Mesothelial cell of epicardium (in vitro differentiated cells): Measurements from ENCODE around the gene PWP2. TPM values are rescaled to one million over a fixed set of nuclear protein-coding genes. Genes with fewer than 3 reads are reported as not detected.

ENCODE experiments used
- DNase-seq, 2 experiments: peaks; one replicate each; pipeline ENCODE4 v3.0.0; 2021; ENCODE audit warnings: low spot score in 2 of 2; ENCODE audit not compliant: unreplicated experiment in 2 of 2
- H3K27ac Mint-ChIP-seq: 2 replicates; pipeline ENCODE4 v1.8.0; 2021; ENCODE audit warnings: mixed read lengths
- H3K27me3 Mint-ChIP-seq: 2 replicates; pipeline ENCODE4 v1.8.0; 2021; ENCODE audit warnings: low read depth, mixed read lengths
- H3K36me3 Mint-ChIP-seq: 2 replicates; pipeline ENCODE4 v1.8.0; 2021; ENCODE audit warnings: mixed read lengths
- H3K4me1 Mint-ChIP-seq: 2 replicates; pipeline ENCODE4 v1.8.0; 2021; ENCODE audit warnings: mixed read lengths
- H3K4me3 Mint-ChIP-seq: 2 replicates; pipeline ENCODE4 v1.8.0; 2021; ENCODE audit warnings: mild to moderate bottlenecking, moderate library complexity, mixed read lengths
- H3K9me3 Mint-ChIP-seq: 2 replicates; pipeline ENCODE4 v1.8.0; 2021; ENCODE audit warnings: mixed read lengths
- CTCF ChIP-seq: fragments of 200-600 bp; sonication (generic); IDR thresholded peaks from one replicate; pipeline ENCODE4 v1.5.0; 2021; ENCODE audit warnings: antibody characterized with exemption; ENCODE audit not compliant: unreplicated experiment
- total RNA-seq: library from RNA; stranded (reverse); gene quantifications from 3 replicates; pipeline ENCODE4 v1.2.1, GENCODE V29; 2021

PWP2 gene
- total RNA-seq, 1 donor from 2014 or later = 2.3 TPM

GRCh38 chr21:44084496-44085241, 22.5 kb upstream of the PWP2 start:
- H3K36me3 Mint-ChIP-seq = peaks cover 43% of the 10 kb centered on the region
- TF ChIP-seq CTCF = no peak
- no peak overlapping the region for H3K4me3 Mint-ChIP-seq
- H3K27ac Mint-ChIP-seq = peak overlapping the region; percentile 95
- no peak for DNase-seq
- no peaks in the 10 kb centered on the region for H3K27me3 Mint-ChIP-seq
- H3K9me3 Mint-ChIP-seq = no peaks in the 10 kb centered on the region
- peaks cover 20% of the 10 kb centered on the region for H3K4me1 Mint-ChIP-seq

- Mint-ChIP-seq H3K4me3 (no peak overlapping the region), H3K9me3 (no peaks in the 10 kb centered on the region), H3K36me3 (peaks cover 45% of the 10 kb centered on the region), H3K4me1 (peaks cover 20% of the 10 kb centered on the region), H3K27ac (peak overlapping the region; percentile 59), H3K27me3 (no peaks in the 10 kb centered on the region)
- no peak for DNase-seq
- no peak for TF ChIP-seq CTCF
Measured at GRCh38 chr21:44085491-44086321, 21.5 kb upstream of the PWP2 start.

- H3K27ac Mint-ChIP-seq = no peak overlapping the region
- peak in 1 of 2 experiments; percentile 28 for DNase-seq
Measured at GRCh38 chr21:44086636-44087425, 20.4 kb upstream of the PWP2 start.

GRCh38 chr21:44087426-44088400, 19.5 kb upstream of the PWP2 start:
- peak in 1 of 2 experiments; percentile 21 for DNase-seq
- H3K4me3 Mint-ChIP-seq = no peak overlapping the region
- H3K4me1 Mint-ChIP-seq = peaks cover 23% of the 10 kb centered on the region
- no peaks in the 10 kb centered on the region for H3K9me3 Mint-ChIP-seq
- H3K27me3 Mint-ChIP-seq = no peaks in the 10 kb centered on the region
- H3K36me3 Mint-ChIP-seq = peaks cover 32% of the 10 kb centered on the region
- TF ChIP-seq CTCF = no peak
- no peak overlapping the region for H3K27ac Mint-ChIP-seq

More at GRCh38 chr21:44086636-44087425, 20.4 kb upstream of the PWP2 start:
- peaks cover 39% of the 10 kb centered on the region for H3K36me3 Mint-ChIP-seq
- H3K27me3 Mint-ChIP-seq = no peaks in the 10 kb centered on the region
- no peak overlapping the region for H3K4me3 Mint-ChIP-seq
- no peak for TF ChIP-seq CTCF
- H3K4me1 Mint-ChIP-seq = peaks cover 21% of the 10 kb centered on the region
- no peaks in the 10 kb centered on the region for H3K9me3 Mint-ChIP-seq

GRCh38 chr21:44088401-44088780, 18.8 kb upstream of the PWP2 start:
- H3K9me3 Mint-ChIP-seq = no peaks in the 10 kb centered on the region
- no peaks in the 10 kb centered on the region for H3K27me3 Mint-ChIP-seq
- peaks cover 16% of the 10 kb centered on the region for H3K4me1 Mint-ChIP-seq
- H3K4me3 Mint-ChIP-seq = no peak overlapping the region
- peaks cover 28% of the 10 kb centered on the region for H3K36me3 Mint-ChIP-seq
- H3K27ac Mint-ChIP-seq = no peak overlapping the region
- peak in 1 of 2 experiments; percentile 17 for DNase-seq
- TF ChIP-seq CTCF = no peak
